Stimulated activated CD4-positive, alpha-beta T cell treated with anti-CD3 and anti-CD28 coated beads, Interleukin-1b, Interleukin-23, amount 100 ng/mL, for 48 hours (primary cell): Measurements from ENCODE around the gene BICC1.
"Not testable (repeated sequence)": the region's sequence is repeated elsewhere in the genome, so short reads cannot be mapped to it uniquely, and the experiment has no call there.

Experiments
- DNase-seq: peaks from one replicate; pipeline ENCODE4 v3.0.0-alpha.2; 2020

The BICC1 gene

DNA sequence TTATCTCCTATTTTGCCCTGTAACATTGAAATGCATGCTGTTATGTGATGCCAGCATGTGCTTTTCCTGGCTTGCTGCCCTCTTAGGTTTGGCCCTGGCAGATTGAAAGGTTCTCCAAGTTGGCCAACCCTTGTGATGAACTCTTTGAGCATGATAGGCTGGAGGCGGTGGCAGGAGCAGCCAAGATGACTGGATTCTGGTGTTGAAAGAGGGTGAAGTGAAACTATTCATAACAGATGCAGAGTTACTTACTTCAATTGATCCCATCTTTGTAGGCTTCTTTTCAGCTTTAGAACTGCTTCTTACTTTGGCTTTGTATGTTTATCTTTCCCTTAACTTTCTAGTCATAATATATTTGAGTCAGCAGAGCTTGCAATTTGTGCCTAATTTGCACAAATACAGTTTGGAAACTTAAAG is 57.6 kb downstream of the BICC1 start:
- no peak for DNase-seq

DNA sequence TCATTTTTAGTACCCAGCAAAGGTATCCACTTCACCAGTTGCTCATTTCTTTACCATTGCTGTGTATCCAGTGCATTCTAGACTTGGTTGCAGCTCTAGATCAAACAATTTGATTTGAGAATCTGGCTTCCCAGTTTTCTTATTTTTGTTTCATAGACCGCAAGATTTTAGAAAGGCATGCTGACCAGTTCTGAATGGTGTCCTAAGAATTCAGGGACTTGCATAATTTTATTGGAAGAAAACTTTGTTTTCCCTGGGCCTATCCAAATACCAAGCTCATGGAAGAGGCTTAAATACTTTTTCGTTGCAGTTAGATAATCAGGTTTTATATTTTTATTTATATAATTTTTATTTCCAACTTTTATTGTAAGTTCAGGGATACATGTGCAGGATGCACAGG is 58.3 kb downstream of the BICC1 start:
- no peak for DNase-seq

DNA sequence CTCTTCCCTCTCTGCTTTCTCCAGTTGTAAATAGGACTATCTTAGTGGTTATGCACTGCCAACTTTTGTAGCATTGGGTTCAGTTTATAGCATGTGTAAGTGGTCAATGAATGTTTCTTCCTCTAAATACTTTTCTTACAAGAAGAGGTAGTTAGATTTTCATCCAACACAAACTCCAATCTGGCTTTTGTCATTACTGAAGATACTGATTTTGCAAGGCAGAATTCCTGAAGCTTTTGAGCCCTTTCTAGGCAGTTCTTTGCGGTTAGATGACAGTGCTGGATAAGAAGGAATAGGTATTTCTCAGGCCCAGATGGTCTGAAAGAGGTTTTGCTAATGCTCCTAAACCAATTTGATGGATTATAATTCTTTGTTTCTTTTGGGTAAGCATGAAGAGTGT is 60.5 kb downstream of the BICC1 start:
- no peak for DNase-seq

DNA sequence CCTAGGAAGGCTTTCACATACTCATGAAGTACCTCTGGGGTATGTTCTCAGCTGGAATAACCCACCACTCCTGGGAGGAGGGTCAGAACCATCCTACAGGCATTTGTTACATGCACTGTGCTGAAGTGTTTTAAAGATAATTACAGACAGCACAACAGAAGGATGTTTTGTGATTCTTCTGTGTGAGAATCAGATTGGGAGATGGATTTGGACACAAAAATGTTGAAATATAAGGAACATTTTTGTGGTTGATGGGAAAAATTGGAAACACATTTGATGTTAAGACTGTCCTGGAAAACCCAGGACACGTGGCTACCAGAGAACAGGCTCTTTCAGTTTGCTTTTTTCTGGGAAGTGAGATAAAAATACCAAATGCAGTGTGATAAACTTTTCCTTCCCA is 61.4 kb downstream of the BICC1 start:
- DNase-seq: no peak

DNA sequence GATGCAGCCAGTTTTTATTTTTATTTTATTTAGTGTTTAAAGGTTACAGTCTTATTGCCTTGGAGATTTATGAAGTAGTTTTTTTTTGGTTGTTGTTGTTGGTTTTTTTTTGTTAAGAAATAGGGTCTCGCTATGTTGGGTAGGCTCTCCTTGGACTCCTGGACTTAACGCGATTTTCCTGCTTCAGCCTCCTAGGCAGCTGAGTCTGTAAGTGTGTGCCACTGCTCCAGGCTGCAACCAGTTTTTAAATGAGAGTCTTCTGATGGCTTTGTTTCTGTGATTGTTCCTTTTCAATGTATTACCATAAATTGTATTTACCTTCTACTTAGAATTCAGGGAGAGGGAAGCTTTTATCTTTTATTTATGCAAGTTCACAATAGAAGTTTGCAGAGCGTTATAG is 62.8 kb downstream of the BICC1 start:
- DNase-seq: no peak

DNA sequence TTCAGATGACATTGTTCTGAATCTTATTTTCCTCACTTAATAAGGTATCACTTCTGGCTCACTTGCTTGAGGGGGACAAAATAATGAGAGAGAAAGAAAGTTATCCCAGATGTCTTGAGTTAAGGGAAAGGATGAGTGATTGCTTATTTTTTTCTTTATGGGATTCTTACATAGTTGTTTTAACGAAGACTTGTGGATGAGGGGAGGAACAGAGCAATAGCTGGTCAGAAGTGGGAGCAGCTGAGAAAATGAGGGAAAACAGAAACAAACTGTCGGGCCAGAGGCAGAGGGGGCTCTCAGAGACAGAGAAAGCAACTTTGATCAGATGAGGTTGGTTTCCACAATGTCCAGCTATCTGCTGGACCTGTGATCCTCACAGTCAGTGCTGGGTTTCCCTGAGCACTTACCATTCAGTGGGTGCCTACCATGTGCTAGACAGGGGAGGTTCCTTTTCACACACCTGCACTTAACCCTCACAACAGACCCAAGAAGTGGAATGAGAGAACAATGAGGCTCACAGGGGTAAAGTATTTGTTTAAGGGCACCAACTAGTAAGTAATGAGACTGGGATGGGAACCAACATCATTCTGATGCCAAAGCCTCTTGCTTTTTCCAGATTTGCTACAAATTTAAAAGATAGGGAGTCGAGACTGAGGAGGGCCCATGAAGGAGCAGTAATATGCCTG is 64.2 kb downstream of the BICC1 start:
- no peak for DNase-seq

DNA sequence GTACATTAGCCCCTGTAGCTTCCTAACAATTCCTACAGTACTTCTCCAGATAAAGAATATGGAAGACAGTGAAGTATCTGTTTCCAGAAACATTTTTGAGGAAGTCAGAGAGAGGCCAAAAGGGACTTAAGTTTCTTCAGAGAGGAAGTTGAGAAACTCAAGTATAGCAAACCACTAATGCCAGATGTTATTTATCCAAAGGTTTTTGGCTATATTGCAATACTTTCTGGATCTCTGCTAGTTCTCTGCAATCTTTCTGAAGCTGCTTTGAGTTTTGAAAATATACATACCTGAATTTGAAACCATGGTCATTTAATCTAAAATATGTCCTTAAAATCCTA is 64.7 kb downstream of the BICC1 start:
- no peak for DNase-seq

DNA sequence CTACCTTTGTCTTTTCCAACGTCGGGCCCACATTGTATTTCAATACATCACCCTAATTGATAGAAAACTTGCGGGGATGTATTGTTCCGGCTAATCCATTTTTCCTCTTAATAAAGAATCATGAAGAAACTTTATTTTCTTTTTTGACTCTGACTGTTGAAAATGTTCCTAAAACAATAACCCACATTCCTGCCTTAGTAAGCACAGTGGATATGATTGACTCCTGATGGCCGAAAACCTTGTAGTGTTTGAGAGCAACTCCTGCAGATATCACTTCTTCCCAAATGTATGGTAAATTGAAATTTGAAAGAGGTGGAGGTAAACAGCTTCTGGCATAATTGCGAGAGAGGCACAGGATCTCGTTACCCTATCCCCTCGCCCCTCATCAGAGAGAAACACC is 65.7 kb downstream of the BICC1 start:
- DNase-seq: no peak

DNA sequence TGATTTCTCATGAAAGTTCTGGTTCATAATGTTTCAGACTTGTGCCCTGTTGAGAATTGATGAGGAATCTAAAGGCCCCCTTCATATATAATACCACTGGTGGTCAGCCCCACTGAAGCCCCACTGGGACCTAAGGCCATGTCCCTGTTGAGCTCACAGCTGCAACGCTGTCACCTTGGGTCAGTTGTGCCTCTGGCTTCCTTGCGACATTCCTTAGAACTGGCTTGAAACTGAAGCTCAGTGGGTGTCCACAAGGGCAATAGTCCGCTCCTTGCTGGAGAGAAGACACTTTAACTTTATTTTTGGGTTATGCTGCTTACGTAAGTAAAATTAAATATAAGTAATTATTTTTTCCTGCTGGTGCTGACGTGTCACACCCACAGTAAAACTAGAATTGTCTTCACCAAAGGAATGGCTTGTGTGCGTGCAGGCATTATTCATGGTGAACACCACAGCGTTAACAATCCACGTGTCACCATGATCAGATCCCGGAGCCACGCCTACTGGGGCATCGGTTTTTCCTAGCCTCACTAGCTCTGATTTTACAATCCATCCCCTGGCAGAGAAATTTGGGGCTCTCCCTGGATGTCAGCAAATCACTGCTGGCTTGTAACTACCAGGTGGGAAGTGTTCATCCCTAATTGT is 66.5 kb downstream of the BICC1 start:
- DNase-seq: no peak

DNA sequence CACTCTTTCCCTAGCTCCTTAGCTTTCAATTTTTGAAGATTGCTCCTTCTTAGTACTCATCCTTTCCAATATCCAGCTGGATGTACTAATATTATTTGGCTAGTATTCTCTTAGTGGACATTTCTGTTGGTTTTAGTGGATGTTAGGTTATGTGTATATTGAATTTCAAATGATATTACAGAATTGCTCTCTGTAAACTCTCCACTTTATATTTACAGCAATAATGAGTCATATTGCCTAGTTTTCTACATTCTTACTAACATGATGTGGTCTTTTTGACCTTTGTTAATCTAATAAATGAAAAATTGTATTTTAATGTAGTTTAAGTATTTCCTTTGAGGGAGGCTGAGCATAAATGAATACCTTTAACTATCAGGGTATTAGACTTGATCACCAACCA is 69.4 kb downstream of the BICC1 start:
- DNase-seq: no peak

DNA sequence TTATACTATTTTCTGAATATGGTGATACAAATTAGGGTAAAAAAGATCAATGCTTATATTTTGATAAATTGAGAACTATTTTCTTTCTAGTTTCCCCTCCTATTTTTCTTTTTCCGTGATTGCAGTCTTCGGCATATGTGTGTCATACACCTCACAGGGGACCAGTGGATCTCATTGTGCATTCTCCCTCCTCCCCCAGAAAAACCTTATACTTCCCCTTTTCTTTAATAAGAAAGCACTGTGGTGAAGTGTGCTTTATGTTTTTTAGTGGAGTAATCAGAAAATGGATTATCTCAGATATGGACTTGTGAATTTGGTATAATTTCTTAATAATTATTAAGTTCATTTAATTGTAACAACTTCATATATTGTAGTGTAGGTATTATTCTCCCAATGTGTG is 72.8 kb downstream of the BICC1 start:
- no peak for DNase-seq

DNA sequence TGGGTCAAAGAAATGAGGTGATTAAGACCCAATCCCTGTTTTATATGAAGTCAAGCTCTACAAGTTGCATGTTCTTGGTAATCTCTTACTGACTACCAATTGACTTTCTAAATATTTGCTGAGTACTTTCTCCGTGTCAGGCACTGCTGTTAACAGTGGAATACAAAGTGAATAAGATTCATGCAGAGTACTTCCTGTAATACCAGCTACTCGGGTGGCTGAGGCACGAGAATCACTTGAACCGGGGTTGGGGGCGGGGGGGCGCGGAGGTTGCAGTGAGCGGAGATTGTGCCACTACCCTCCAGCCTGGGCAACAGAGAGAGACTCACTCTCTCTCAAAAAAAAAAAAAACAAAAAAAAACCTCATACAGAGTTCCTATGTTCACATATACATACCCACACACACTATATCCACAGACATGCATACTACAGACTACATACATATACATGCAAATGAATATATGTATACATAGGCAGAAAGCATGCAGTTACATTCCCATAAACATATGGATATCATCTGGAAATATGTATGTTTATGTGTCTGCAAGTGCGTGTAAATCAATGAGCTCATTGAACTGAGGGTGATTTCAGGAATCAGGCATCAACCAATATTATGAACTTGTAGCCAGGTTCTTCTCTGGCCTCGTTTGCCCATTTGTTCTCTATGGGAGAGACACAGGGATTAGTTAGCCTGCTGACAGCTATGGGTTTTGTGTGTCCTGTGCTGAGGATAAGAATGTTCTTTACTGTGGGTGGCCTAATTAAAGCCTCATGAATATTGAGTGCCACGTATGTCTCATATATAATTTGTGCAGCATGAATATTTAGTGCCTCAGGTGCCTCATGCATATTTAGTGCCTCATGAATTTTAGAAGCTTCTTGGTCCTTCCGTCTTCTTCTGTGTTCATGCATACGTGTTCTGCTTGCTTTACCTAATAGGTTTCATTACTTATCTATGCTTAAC is 73.9 kb downstream of the BICC1 start:
- no peak for DNase-seq

DNA sequence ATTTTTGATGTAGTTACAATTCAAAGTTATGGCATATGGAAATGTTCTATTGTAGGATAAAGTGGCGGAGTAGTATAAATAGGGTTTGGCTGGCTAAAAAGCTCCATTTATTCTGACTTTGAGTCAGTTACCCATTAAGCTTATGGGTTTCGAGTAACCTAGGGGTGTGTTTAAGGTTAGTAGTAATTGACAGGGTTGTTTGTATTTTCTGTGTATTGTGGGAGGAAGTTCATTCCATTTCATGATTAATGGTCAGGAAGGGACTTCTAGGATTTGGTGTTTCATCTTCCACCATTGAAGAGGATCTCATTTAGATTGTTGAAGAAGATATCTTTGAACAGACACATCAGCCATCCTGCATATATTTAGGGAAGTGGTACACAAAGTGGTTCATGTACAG is 75.0 kb downstream of the BICC1 start:
- no peak for DNase-seq

DNA sequence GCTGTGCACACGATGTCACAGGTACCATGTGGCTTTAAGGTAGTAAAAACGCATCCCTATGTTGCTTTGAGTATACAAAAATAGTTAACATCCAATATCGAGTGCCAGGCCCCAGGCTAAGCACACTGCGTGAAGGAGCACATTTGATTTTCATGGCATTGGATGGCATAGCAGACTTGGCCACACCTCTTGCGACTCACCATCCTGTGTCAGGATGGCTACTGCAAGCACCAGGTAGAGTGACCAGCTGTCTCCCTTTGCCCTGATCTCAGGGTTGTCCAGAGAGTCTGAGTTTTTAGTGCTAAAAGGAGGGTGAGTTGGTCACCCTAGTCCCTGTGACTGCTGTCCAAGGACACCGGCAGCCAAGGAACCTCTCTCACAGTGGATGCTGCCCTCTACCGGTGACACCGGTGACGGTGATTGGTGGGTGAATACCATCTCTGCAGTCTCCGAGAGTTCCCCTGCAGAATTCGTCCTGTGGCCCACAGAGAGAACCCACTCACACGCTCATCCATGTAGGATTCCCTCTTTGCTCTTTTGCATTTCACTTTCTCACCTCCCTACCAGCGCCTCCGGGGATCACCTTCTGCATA is 76.1 kb downstream of the BICC1 start:
- DNase-seq: no peak

DNA sequence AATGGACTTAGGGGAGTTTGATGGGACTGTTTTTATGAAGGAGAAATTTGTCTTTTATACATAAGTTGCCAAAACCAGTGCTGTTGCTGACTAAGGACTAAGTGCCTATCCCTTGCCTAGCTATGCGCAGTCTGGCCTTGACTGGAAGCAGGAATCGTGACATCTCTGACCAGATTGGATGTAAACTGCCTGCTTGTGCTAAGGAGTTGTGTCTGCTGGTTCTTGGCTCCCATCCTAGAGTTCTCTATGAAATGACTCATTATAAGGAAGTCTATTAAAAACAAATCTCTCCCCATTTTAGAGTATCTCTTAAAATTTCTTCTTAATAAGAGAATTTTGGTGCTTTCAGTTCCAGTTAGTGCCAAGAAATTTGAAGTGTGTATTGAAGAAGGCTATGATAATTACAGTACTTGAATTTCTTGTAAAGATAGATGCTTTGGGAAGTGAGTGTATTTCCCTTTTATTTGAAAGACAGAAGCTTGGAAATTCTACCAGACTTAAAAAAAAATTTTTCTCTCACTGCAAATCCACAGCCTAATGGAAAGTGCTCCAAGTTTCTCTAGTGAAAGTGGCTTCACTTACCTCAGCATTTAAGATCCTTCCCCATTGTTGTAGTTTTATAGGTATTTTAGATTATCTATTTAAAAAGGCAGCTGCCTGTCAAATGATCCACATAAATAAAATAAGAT is 77.6 kb downstream of the BICC1 start:
- no peak for DNase-seq

DNA sequence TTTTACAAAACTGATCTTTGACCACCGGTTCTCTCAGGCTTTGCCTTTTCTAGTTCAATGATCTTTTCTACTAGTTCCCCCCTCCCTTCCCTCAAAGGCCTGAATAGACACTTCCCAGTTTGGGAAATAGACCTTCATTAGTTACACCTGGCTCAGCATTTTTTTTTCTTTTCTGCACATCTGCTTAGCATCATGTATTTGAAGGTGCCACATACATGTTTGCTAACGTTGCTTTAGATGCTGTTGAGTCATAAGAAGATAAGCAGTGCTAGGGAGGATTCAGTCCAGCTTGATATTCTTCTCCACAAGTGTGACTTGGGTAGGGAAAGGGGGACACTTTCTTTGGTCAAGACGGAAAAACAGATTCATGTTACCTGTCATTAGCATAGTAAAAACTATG is 78.3 kb downstream of the BICC1 start:
- DNase-seq: no peak

DNA sequence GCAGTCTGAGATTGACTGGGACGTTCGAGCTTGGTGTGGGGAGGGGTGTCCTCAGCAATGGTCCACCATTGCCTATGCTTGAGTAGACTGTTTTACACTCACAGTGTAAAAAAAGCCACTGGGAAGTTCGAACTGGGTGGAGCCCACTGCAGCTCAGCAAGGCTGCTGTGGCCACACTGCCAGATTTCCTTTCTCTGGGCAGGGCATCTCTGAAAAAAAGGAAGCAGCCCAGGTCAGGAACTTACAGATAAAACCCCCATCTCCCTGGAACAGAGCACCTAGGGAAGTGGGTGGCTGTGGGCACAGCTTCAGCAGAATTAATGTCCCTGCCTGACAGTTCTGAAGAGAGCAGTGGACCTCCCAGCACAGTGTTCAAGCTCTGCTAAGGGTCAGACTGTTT is 80.3 kb downstream of the BICC1 start:
- no peak for DNase-seq

DNA sequence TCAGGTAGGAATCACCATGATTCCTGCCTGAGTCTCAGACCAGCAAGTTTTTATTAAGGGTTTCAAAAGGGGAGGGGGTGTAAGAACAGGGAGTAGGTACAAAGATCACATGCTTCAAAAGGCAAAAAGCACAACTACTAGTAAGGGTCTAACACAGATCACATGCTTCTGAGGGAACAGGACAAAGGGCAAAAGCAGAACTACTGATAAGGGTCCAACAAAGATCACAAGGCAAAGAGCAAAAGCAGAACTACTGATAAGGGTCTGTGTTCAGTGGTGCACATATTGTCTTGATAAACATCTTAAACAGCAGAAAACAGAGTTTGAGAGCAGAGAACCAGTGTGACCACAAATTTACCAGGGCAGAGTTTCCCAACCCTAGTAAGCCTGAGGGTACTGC is 84.5 kb downstream of the BICC1 start:
- DNase-seq: not testable (repeated sequence)

DNA sequence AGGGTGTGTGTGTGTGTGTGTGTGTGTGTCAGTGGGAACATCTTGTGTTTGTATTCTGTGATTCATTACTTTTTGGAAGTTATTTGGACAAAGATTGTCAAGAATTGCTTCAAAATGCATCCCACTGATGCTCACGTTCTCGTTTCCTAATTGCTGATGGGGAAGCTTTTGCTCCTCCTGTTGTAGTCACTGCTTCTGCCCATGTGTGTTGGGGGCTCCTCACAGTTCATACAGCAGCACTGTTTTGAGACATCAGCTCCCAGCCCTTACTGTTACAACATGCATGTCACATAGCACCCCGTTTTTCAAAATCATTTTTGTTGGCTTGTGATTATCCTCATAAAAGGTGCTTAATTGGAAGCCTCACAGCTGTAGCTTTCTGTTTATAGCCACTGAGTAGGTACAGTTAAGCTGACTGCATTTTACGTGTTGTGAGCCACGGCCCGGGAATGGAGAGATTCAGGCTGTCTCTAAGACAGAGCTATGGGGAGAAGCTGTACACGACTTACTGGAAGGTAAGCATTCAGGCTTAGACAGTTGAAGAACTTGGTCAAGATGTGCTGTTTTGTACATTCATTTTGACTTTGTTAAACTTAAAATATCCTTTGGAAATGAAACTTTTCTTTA is 87.4 kb downstream of the BICC1 start:
- no peak for DNase-seq

DNA sequence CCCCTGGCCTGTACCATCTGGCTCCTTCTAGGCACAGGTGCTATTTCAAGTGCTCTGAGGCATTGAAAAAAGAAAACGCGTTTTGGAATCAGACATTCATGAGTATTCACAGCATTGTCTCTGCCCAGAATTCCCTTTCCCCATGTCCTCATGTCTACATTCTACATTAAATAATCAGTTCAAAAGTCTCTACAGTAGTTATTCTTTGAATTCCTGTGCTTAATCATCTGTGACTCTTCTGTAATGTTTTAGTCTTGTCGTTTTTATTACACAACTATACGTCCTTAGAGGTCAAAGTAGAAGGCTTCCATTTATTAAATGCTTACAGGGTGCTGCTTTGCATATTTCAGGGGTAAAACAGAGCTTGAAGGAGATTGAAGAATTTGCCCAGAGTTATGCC is 95.7 kb downstream of the BICC1 start:
- no peak for DNase-seq

DNA sequence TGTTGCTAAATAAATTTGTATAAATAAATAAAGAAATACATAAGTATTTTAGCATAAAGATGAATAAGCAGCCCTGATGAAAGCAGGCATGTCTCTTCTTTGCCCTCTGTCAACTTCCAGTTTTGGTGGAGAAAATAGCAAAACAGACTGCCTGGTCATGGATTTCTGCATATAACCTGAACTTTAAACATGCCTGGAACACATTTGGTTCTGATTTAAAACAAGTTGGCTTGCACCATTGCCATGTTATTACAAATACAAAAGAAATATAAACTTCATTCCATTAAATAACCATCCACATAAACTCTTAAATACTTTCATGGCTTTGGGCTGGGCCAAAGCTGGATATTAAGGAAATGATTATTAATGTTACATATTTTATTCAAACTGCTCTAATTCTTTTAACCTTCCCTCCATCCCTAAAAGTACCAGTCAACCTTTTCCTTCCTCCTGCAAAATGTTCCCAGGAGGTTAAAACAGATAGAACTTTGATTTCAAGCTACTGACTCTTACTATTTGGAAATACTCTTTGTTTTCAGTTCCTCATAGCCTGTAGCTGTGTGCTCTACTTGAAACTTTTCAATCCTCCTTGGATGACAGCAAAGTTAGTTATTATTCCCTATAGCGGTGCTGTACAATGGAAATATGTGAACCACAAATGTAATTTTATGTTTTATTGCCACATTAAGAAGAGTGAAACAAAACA is 96.3 kb downstream of the BICC1 start:
- no peak for DNase-seq
